H9 (cell line): ENCODE data around the gene ZNF502. TPM values are rescaled to one million over a fixed set of nuclear protein-coding genes. Genes with fewer than 3 reads are reported as not detected.
A peak's percentile ranks its signal among the peaks of the same experiment; 100 is the strongest.

Source experiments
- DNase-seq: peaks from one replicate; pipeline ENCODE4 v3.0.0-alpha.2; 2017
- H2AFZ ChIP-seq: one replicate; pipeline ENCODE4 v1.6.1; 2013; ENCODE audit warnings: mild to moderate bottlenecking, low read length, control low read depth, moderate library complexity
- H2AK5ac ChIP-seq: 2 replicates; pipeline ENCODE4 v1.6.1; 2013; ENCODE audit warnings: low read length, control low read depth, mixed read lengths; ENCODE audit not compliant: insufficient read length
- H2BK120ac ChIP-seq: one replicate; pipeline ENCODE4 v1.6.1; 2013; ENCODE audit warnings: low read depth, mild to moderate bottlenecking, low read length, control low read depth, inconsistent platforms; ENCODE audit not compliant: poor library complexity, severe bottlenecking
- H2BK12ac ChIP-seq: 2 replicates; pipeline ENCODE4 v1.6.1; 2013; ENCODE audit warnings: low read length, control low read depth, mixed read lengths, low read depth; ENCODE audit not compliant: insufficient read length
- H2BK15ac ChIP-seq: 2 replicates; pipeline ENCODE4 v1.6.1; 2013; ENCODE audit warnings: low read depth, low read length, control low read depth
- H2BK20ac ChIP-seq: one replicate; pipeline ENCODE4 v1.6.1; 2013; ENCODE audit warnings: low read depth, mild to moderate bottlenecking, low read length, control low read depth, inconsistent platforms; ENCODE audit not compliant: poor library complexity, severe bottlenecking
- H2BK5ac ChIP-seq: 2 replicates; pipeline ENCODE4 v1.6.1; 2013; ENCODE audit warnings: low read length, control low read depth, mixed read lengths; ENCODE audit not compliant: insufficient read length
- H3K14ac ChIP-seq: 2 replicates; pipeline ENCODE4 v1.6.1; 2013; ENCODE audit warnings: low read length, control low read depth; ENCODE audit not compliant: insufficient read depth
- H3K18ac ChIP-seq: 2 replicates; pipeline ENCODE4 v1.6.1; 2013; ENCODE audit warnings: low read depth, mild to moderate bottlenecking, mixed read lengths, low read length, control low read depth; ENCODE audit not compliant: insufficient read length
- H3K23ac ChIP-seq: 2 replicates; pipeline ENCODE4 v1.6.1; 2013; ENCODE audit warnings: low read length, control low read depth, mixed read lengths, low read depth; ENCODE audit not compliant: insufficient read length
- H3K23me2 ChIP-seq: 2 replicates; pipeline ENCODE4 v1.6.1; 2013; ENCODE audit warnings: low read depth, mild to moderate bottlenecking, mixed read lengths, low read length, control low read depth; ENCODE audit not compliant: insufficient read length, poor library complexity, severe bottlenecking
- H3K27ac ChIP-seq: 2 replicates; pipeline ENCODE4 v1.5.1; 2013; ENCODE audit warnings: low read length, control low read depth, mixed read lengths, low read depth; ENCODE audit not compliant: insufficient read length
- H3K27me3 ChIP-seq: 2 replicates; pipeline ENCODE4 v1.6.1; 2013; ENCODE audit warnings: low read length, control low read depth, inconsistent platforms; ENCODE audit not compliant: insufficient read depth
- H3K4ac ChIP-seq: 2 replicates; pipeline ENCODE4 v1.6.1; 2013; ENCODE audit warnings: low read depth, mild to moderate bottlenecking, control low read depth, inconsistent platforms, low read length, moderate library complexity
- H3K4me1 ChIP-seq: 2 replicates; pipeline ENCODE4 v1.6.1; 2013; ENCODE audit warnings: low read length, control low read depth, inconsistent platforms; ENCODE audit not compliant: insufficient read depth
- H3K4me2 ChIP-seq: 2 replicates; pipeline ENCODE4 v1.6.1; 2013; ENCODE audit warnings: low read length, control low read depth, mixed read lengths; ENCODE audit not compliant: insufficient read length, insufficient read depth
- H3K56ac ChIP-seq: 2 replicates; pipeline ENCODE4 v1.6.1; 2013; ENCODE audit warnings: low read depth, mild to moderate bottlenecking, mixed read lengths, low read length, control low read depth; ENCODE audit not compliant: insufficient read length
- H3K79me1 ChIP-seq: 2 replicates; pipeline ENCODE4 v1.6.1; 2013; ENCODE audit warnings: low read depth, mild to moderate bottlenecking, moderate library complexity, low read length, control low read depth, inconsistent platforms; ENCODE audit not compliant: insufficient read depth, poor library complexity, severe bottlenecking
- H3K79me2 ChIP-seq: 2 replicates; pipeline ENCODE4 v1.6.1; 2013; ENCODE audit warnings: low read length, control low read depth, inconsistent platforms; ENCODE audit not compliant: insufficient read depth
- H3K9ac ChIP-seq: 2 replicates; pipeline ENCODE4 v1.6.1; 2013; ENCODE audit warnings: low read length, control low read depth, mixed read lengths; ENCODE audit not compliant: insufficient read length; ENCODE audit errors: extremely low read depth
- H3K9me3 ChIP-seq: one replicate; pipeline ENCODE4 v1.6.1; 2013; ENCODE audit warnings: low read depth, low read length, inconsistent platforms; ENCODE audit not compliant: control insufficient read depth
- H3T11ph ChIP-seq: one replicate; pipeline ENCODE4 v1.6.1; 2013; ENCODE audit warnings: mild to moderate bottlenecking, low read length, control low read depth, inconsistent platforms
- H4K20me1 ChIP-seq: one replicate; pipeline ENCODE4 v1.6.1; 2013; ENCODE audit not compliant: control insufficient read depth, insufficient read length, insufficient read depth
- H4K5ac ChIP-seq: 2 replicates; pipeline ENCODE4 v1.6.1; 2013; ENCODE audit warnings: low read depth, mild to moderate bottlenecking, mixed read lengths, low read length, control low read depth; ENCODE audit not compliant: insufficient read length
- H4K8ac ChIP-seq: replicated peaks from 2 replicates; pipeline ENCODE4 v1.6.1; 2013; ENCODE audit warnings: low read length, control low read depth, mixed read lengths, low read depth; ENCODE audit not compliant: insufficient read length
- H4K91ac ChIP-seq: 2 replicates; pipeline ENCODE4 v1.6.1; 2013; ENCODE audit warnings: low read depth, mild to moderate bottlenecking, moderate library complexity, mixed read lengths, low read length, control low read depth; ENCODE audit not compliant: insufficient read length
- H3K27ac Mint-ChIP-seq, 3 experiments: 2 replicates in 2 of 3; 3 replicates in 1 of 3; pipeline ENCODE4 v1.8.0; 2020 to 2021; ENCODE audit warnings: mixed read lengths in 3 of 3, mild to moderate bottlenecking in 1 of 3, moderate library complexity in 1 of 3
- H3K27me3 Mint-ChIP-seq: 2 replicates; pipeline ENCODE4 v1.8.0; 2021; ENCODE audit warnings: low read depth, mild to moderate bottlenecking, moderate library complexity, mixed read lengths
- H3K36me3 Mint-ChIP-seq, 3 experiments: 2 replicates in 2 of 3; 3 replicates in 1 of 3; pipeline ENCODE4 v1.8.0; 2020 to 2021; ENCODE audit warnings: low read depth in 3 of 3, mixed read lengths in 3 of 3; ENCODE audit not compliant: insufficient read depth in 1 of 3
- H3K4me1 Mint-ChIP-seq, 2 experiments: 2 replicates each; pipeline ENCODE4 v1.8.0; 2020; ENCODE audit warnings: mixed read lengths in 2 of 2
- H3K4me3 Mint-ChIP-seq, 2 experiments: 2 replicates in 1 of 2; 3 replicates in 1 of 2; pipeline ENCODE4 v1.8.0; 2020 to 2021; ENCODE audit warnings: mild to moderate bottlenecking in 2 of 2, mixed read lengths in 2 of 2, moderate library complexity in 1 of 2
- H3K9me3 Mint-ChIP-seq, 2 experiments: 2 replicates in 1 of 2; 3 replicates in 1 of 2; pipeline ENCODE4 v1.8.0; 2020; ENCODE audit warnings: mild to moderate bottlenecking in 2 of 2, mixed read lengths in 2 of 2, moderate library complexity in 1 of 2
- WGBS: extraction: QIAGEN DNeasy Blood & Tissue Kit; methylation state at CpG from one replicate; pipeline ENCODE4 v1.1.7; 2013; ENCODE audit warnings: missing lambda C conversion rate, low lambda C conversion rate, mixed read lengths; ENCODE audit not compliant: insufficient read length; ENCODE audit errors: extremely low coverage; 5-methylcytosine and 5-hydroxymethylcytosine counted together
- total RNA-seq: library from RNA; stranded (reverse); gene quantifications from 2 replicates; pipeline ENCODE4 v1.2.1, GENCODE V29; 2021
- TF ChIP-seq, protein P1 (sequence below): fragments of 200-600 bp; sonication (generic); conservative IDR thresholded peaks from 3 replicates; pipeline ENCODE4 v1.8.0; 2021; ENCODE audit warnings: antibody characterized with exemption, mild to moderate bottlenecking

The ZNF502 gene
- total RNA-seq, 1 experiment from 2014 or later, result not detected

GRCh38 chr3:44761101-44761423, 48.6 kb downstream of the ZNF502 start:
- Histone ChIP-seq H4K5ac (no peak overlapping the region), H4K91ac (no peak overlapping the region), H2BK5ac (no peak overlapping the region), H3K23me2 (peaks cover 3% of the 10 kb centered on the region), H2BK15ac (no peak overlapping the region), H2AFZ (no peak overlapping the region), H2BK12ac (no peak overlapping the region), H2AK5ac (no peak overlapping the region), H3T11ph (no peak overlapping the region), H3K27me3 (no peaks in the 10 kb centered on the region), H3K4me1 (no peaks in the 10 kb centered on the region), H3K27ac (no peak overlapping the region), H3K79me1 (peaks cover 3% of the 10 kb centered on the region), H3K4ac (no peak overlapping the region), H4K8ac (no peak overlapping the region), H2BK20ac (no peak overlapping the region), H3K23ac (no peak overlapping the region), H3K18ac (no peak overlapping the region), H3K56ac (no peak overlapping the region), H2BK120ac (no peak overlapping the region), H4K20me1 (no peaks in the 10 kb centered on the region), H3K14ac (peak overlapping the region; percentile 74), H3K9me3 (no peaks in the 10 kb centered on the region), H3K9ac (peak overlapping the region; percentile 74), H3K79me2 (peaks cover 18% of the 10 kb centered on the region; the same call in 1 of the 2 replicates), H3K4me2 (peak overlapping the region; percentile 78)
- Mint-ChIP-seq H3K36me3 (peaks cover 51 to 61% (median 55%) of the 10 kb centered on the region in 3 experiments), H3K9me3 (peaks cover 20 to 46% of the 10 kb centered on the region in 2 experiments), H3K4me3 (peak overlapping the region; percentile 93 to 95), H3K27ac (peak overlapping the region; percentile 67 to 100 (median 97); a peak in 5 of 7 replicates), H3K27me3 (no peaks in the 10 kb centered on the region), H3K4me1 (peaks cover 9 to 31% of the 10 kb centered on the region in 2 experiments)
- DNase-seq, result no peak
- no CpG with 5 or more reads among the region's 15 CpGs for WGBS
- TF ChIP-seq, protein P1, sequence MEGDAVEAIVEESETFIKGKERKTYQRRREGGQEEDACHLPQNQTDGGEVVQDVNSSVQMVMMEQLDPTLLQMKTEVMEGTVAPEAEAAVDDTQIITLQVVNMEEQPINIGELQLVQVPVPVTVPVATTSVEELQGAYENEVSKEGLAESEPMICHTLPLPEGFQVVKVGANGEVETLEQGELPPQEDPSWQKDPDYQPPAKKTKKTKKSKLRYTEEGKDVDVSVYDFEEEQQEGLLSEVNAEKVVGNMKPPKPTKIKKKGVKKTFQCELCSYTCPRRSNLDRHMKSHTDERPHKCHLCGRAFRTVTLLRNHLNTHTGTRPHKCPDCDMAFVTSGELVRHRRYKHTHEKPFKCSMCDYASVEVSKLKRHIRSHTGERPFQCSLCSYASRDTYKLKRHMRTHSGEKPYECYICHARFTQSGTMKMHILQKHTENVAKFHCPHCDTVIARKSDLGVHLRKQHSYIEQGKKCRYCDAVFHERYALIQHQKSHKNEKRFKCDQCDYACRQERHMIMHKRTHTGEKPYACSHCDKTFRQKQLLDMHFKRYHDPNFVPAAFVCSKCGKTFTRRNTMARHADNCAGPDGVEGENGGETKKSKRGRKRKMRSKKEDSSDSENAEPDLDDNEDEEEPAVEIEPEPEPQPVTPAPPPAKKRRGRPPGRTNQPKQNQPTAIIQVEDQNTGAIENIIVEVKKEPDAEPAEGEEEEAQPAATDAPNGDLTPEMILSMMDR, result no peak
